Nucleus accumbens (tissue), 56 donors: ENCODE results near the gene GRHPR.

Experiments
- DNase-seq, 56 donors: peaks; one replicate each; lab custom pipeline; 2025; lab: John Stamatoyannopoulos, UW

GRHPR gene

DNA sequence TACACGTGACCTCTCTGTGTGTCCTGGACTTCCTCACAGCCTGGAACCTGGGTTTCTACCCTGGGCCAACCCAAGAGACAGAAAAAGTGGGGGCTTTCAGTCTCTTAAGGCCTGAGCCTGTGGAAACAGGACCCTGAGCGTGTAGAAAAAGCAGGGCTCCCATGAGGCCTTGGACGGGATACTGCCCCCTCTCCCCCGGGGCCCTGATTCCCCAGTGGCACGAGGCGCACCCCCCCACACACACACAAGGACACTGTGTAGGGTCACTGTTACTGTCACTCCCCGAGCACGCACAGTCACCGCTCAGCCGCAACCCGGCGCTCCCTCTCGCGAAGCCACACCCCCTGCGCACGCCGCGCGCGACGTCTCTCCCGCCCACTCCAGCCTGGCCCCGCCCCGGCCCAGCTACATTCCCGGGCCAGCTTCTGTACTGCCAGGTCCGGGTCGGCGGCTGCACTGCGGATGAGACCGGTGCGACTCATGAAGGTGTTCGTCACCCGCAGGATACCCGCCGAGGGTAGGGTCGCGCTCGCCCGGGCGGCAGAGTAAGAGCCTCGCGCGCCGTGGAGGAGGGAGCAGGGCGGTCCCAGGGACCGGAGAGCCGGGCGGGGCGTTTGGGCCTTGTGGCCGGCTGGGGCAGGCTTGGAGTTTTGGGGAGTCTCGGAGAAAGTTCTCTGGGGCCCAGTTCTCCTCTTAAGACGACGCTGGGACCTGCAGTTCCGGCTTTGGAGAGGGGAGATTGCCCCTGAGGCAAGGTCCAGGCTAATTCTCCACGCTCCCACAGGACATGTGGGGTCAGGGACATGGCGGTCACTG lies at the start of gene GRHPR:
Gene GRHPR (plus strand): TSS at position 408 of the 816 bp plus-strand sequence. CDS start 55 bp downstream, at position 463.
- peak; percentile 45 to 97 (median 91) for DNase-seq

DNA sequence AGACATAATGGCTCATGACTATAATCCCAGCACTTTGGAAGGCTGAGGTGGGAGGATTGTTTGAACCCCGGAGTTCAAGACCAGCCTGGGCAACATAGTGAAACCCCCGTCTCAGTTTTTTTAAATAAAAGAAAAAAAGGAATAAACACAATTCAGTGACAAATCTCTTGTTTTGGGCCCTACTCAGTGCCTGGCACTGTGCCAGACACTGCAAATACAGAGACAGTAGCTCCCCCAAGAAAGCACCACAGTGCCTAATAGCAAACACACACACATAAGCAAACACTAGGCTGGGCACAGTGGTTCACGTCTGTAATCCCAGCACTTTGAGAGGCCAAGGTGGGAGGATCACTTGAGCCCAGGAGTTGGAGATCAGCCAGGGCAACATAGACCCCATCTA lies 49.7 kb upstream of the GRHPR start:
- DNase-seq, result no peak

GRCh38 chr9:37373621-37374020 lies 48.9 kb upstream of the GRHPR start:
- no peak for DNase-seq

DNA sequence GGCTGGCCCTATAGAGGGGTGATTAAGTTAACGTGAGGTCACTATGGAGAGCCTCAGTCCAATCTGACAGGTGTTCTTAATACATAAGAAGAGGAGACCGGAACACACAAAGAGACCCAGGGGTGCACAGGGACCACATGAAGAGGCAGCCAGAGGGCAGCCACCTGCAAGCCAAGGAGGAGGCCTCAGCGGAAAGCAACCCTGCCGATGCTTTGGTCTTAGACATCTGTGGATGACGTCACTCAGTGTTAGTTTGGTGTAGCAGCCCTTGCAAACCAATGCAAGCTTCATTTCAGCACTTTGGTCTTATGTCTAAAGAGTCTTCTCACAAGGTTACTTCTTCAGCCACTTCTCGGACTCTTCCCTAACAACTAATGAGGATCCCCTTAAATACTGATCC lies 47.6 kb upstream of the GRHPR start:
- DNase-seq, result no peak

GRCh38 chr9:37377688-37378612 lies 44.5 kb upstream of the GRHPR start:
- DNase-seq, result no peak

- DNase-seq, result no peak
These were observed 43.9 kb upstream of the GRHPR start for GRCh38 chr9:37378613-37379004.

- DNase-seq, result no peak
These were observed 42.7 kb upstream of the GRHPR start for GRCh38 chr9:37379835-37380234.

DNA sequence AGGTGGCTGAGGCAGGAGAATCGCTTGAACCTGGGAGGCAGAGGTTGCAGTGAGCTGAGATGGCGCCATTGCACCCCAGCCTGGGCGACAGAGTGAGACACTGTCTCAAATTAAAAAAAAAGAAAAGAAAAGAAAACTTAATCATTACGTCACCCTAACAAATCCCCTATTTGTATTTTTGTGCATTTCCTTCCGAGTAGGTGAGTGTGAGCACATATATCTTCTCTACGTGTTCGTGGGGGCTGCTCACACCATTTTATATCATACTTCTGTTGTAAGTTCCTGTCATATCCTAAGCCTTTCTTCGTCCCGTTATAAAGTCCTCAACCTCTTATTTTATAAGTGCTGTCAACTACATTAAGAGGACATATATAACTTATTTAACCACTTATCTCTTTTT lies 41.9 kb upstream of the GRHPR start:
- no peak for DNase-seq

DNA sequence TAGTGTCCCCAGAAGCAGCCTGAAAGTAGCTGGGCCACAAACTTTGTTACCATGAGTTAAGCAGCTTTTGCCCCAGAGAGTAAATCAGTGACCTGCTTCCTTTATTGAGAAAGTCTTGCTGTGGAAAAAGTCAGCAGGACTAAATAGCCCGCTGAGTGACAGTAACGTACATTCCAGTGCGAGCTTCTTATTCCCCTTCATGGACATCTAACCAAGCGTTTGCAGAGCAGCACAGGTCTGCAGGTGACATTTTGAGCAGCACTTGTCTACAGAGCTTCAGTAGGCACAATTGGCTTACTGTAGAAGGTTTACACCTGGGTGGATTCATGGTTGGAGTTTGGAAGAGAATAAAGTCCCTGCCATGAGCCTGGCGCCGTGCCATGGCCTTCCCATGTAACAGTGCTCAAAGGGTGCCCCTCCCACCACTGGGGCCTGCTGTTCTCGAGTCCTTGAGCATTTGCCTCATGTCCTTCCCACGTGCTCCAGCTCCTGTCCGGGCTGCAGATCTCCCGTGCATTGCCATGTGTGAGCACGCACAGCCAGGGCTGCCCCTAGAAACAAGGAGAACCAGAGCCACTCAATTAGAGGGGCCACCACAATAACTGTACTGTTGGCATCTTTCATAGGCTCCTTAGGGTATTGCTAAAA lies 41.3 kb upstream of the GRHPR start:
- no peak for DNase-seq

DNA sequence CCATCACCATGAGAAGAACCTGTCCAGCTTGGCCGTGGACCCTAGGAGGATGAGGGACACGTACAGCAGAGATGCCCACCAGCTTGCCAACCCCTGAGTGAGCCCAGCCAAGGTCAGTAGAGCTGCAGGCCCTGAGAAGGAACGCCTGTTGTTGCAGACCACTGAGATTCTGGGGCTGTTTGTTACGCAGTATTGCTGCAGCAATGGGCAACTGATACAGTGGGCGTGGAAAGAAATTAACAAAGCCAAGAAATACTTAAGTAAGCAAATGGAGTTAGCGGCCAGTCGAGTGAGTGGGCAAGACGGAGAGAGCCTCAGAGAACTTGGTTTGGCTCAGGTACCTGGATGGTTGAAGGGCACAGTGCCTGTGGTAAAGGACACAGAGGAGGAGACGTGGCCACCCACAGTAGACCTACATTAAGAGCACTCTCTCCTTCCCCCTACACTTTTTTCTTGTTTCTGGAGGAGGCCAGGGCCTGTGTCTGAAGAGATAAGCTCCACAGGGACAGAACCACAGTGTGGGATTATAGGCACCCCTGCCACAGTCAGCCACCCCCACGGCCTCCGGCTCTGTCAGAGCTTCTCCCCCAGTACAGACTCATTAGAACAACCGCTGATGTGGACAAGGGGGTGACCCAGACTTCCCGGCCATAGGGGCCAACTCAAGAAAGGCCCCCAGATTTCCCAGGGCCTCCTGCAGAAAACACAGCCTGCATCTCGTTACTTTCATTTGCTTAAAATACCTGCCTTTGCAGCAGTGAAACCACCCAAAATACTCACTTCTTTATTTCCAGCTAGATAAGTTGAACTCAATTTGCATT lies 40.1 kb upstream of the GRHPR start:
- no peak for DNase-seq

DNA sequence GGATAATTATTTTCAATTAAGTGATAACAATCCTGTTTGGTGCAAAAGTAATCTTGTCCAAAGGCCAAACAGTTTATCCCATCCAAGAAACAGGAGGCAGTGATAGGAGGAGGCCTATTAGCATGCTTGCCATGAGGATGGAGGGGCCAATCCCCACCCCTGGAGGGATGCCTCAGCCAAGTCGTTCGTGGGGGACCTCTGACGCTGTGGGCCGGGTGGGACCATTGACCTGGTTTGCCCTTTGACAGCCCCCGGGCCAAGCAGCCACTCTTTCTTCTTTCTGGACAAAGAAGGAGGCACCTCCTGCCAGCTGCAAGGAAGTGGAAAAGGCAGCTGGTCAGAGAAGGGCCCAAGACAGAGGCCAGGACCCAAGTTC lies 39.5 kb upstream of the GRHPR start:
- no peak for DNase-seq

DNA sequence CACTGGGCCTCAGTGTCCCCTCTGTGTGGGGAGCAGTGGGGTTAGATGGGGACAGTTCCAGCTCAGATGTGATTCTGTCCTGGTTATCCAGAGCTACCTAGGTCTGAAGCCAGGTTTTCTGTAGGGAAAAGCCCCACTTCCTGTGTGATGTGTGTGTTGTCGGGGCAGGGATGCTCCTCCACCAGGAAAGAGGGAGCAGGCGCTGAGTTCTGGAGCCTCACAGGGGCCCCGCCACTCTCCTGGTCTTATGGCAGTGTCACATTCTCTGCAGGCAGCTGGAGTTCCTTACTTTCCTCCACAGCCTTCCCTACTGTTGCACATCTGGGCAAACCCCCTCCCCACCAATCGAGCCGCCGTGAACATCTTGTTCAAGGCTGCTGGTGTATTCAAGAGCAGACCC lies 39.1 kb upstream of the GRHPR start:
- DNase-seq, result no peak

GRCh38 chr9:37383876-37384746 lies 38.4 kb upstream of the GRHPR start:
- DNase-seq, result no peak

DNA sequence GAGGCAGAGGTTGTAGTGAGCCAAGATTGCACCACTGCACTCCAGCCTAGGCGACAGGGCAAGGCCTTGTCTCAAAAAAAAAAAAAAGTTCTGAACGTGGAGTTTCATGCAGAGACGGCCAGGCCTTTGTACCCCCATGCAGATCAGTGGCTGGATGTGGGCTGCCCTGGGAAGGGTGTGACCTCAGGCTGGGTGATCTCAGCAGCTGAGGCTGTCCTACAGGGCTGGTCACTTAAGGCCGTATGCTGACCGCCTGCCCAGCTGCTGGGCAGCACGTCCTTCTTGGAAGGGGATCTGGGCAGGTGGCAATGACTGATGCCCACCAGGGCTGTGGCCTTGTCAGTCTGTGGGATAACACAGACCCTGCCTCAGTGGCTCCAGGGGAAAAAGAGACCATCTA lies 37.2 kb upstream of the GRHPR start:
- DNase-seq, result no peak

DNA sequence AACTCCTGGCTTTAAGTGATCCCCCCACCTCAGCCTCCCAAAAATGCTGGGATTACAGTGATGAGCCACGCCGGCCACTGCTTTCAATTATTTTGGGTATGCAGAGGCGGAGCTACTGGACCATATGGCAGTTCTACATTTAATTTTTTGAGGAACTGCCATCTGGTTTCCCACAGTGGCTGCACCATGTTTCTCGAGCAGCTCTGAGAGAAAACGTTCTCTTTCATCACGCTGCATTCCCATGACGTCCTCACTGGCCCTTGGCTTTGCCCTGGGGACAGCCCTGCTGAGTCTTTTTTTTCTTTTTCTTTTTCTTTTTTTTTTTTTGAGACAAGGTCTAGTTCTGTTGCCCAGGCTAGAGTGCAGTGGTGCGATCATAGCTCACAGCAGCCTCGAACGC lies 35.5 kb upstream of the GRHPR start:
- no peak for DNase-seq

DNA sequence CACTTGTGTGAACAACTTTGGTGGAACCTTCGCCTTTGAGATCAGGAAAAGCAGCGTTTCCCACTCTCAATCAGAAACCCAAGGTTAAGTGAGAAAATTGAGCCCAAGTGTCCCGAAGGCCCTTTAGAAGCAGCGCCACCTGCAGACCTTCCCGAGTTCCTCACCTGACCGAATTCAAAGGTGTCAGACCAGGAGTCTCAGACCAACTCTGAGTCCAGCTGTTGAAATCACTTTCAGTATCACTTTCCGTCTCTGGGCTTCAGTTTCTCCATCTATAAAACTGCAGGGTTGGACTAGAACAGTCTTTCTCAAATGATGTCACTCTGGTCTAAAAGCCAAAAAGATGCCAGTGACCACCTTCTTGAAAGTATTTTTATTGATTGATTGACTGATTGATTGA lies 31.7 kb upstream of the GRHPR start:
- DNase-seq, result no peak

- no peak for DNase-seq
These were observed 30.2 kb upstream of the GRHPR start for GRCh38 chr9:37392272-37392671.

GRCh38 chr9:37395229-37395628 lies 27.3 kb upstream of the GRHPR start:
- DNase-seq, result no peak

- DNase-seq, result no peak
These were observed 26.8 kb upstream of the GRHPR start for GRCh38 chr9:37395663-37396062.
